PFSK-1 (cell line): ENCODE results near the gene TRIM32.

Experiments used
- FOXP2 ChIP-seq: optimal IDR thresholded peaks from 2 replicates; pipeline ENCODE3; 2011; ENCODE audit warnings: borderline replicate concordance, control low read depth, inconsistent platforms; ENCODE audit not compliant: insufficient read depth; ENCODE audit errors: extremely low read length, extremely low read depth
- POLR2AphosphoS5 ChIP-seq: IDR thresholded peaks from 2 replicates; pipeline ENCODE4 v1.6.1; 2012; ENCODE audit warnings: low read depth, mild to moderate bottlenecking, control low read depth, low read length, moderate library complexity
- SIN3A ChIP-seq: IDR thresholded peaks from 2 replicates; pipeline ENCODE4 v1.6.1; 2012; ENCODE audit warnings: mild to moderate bottlenecking, low read length, moderate library complexity, borderline replicate concordance; ENCODE audit not compliant: insufficient read depth
- TAF1 ChIP-seq: IDR thresholded peaks from 2 replicates; pipeline ENCODE4 v1.6.1; 2012; ENCODE audit warnings: low read length, control low read depth, borderline replicate concordance; ENCODE audit not compliant: insufficient read depth
- TF ChIP-seq, protein P1 (sequence below), 2 experiments: IDR thresholded peaks; 2 replicates each; pipeline versions ENCODE4 v1.6.1 to v1.8.0; 2011 to 2012; ENCODE audit warnings: low read depth in 2 of 2, low read length in 2 of 2, control low read depth in 1 of 2, inconsistent platforms in 1 of 2, mild to moderate bottlenecking in 1 of 2, moderate library complexity in 1 of 2; ENCODE audit not compliant: insufficient read depth in 1 of 2

Gene TRIM32

GRCh38 chr9:116737152-116737546, 50.0 kb downstream of the TRIM32 start:
- TF ChIP-seq POLR2AphosphoS5 (no peak), FOXP2 (peak; percentile 51), TAF1 (no peak), SIN3A (no peak)
- TF ChIP-seq, protein P1, sequence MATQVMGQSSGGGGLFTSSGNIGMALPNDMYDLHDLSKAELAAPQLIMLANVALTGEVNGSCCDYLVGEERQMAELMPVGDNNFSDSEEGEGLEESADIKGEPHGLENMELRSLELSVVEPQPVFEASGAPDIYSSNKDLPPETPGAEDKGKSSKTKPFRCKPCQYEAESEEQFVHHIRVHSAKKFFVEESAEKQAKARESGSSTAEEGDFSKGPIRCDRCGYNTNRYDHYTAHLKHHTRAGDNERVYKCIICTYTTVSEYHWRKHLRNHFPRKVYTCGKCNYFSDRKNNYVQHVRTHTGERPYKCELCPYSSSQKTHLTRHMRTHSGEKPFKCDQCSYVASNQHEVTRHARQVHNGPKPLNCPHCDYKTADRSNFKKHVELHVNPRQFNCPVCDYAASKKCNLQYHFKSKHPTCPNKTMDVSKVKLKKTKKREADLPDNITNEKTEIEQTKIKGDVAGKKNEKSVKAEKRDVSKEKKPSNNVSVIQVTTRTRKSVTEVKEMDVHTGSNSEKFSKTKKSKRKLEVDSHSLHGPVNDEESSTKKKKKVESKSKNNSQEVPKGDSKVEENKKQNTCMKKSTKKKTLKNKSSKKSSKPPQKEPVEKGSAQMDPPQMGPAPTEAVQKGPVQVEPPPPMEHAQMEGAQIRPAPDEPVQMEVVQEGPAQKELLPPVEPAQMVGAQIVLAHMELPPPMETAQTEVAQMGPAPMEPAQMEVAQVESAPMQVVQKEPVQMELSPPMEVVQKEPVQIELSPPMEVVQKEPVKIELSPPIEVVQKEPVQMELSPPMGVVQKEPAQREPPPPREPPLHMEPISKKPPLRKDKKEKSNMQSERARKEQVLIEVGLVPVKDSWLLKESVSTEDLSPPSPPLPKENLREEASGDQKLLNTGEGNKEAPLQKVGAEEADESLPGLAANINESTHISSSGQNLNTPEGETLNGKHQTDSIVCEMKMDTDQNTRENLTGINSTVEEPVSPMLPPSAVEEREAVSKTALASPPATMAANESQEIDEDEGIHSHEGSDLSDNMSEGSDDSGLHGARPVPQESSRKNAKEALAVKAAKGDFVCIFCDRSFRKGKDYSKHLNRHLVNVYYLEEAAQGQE (IDR thresholded peaks at IDR 0.05; ENCODE audit: insufficient read depth in 1 of 2, low read depth in 2 of 2, low read length in 2 of 2): no peak

GRCh38 chr9:116741086-116741740, 54.1 kb downstream of the TRIM32 start:
- TF ChIP-seq, protein P1 (IDR thresholded peaks at IDR 0.05; ENCODE audit: insufficient read depth in 1 of 2, low read depth in 2 of 2, low read length in 2 of 2): no peak
- TF ChIP-seq FOXP2: no peak
- TF ChIP-seq TAF1: no peak
- no peak for TF ChIP-seq SIN3A
- TF ChIP-seq POLR2AphosphoS5: no peak

DNA sequence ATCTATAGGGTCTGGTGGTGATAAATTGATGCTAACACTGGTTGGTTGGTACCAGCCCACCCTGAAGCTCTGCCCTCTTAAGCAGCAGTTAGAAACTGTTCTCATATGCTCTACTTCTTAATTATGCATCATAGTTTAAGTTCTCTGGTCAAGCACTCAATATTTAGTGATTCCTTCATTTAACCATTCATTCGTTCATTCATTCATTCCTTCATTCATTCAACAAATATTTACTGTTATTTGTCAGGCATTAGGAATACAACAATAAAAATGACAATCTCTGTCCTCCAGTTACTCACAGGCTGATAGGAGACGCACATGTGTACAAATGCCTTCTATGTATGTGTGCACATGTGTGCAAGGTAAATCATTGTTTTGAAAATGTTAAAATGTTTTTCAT, 54.6 kb downstream of the TRIM32 start:
- TF ChIP-seq, protein P1 (IDR thresholded peaks at IDR 0.05; ENCODE audit: insufficient read depth in 1 of 2, low read depth in 2 of 2, low read length in 2 of 2): no peak
- TF ChIP-seq SIN3A (no peak), FOXP2 (no peak), TAF1 (no peak), POLR2AphosphoS5 (no peak)

DNA sequence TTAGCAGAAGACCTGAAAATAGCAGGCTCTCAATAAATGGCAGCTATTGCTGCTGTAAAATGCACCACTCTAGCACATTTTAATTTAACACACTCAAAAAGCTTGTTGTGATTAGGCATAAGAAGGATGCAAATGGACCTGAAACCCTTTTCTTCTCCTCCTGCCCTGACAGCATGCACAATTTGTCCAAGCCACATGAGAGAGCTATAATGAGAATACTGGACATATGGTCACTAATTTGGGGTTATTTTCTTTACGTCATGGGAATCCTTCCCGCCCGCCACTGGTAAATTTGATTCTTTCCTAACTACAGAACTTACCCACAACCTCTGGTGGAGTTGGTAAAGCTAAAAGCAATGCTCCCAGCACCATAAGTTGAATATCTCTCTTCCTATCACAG, 62.1 kb downstream of the TRIM32 start:
- TF ChIP-seq POLR2AphosphoS5 (no peak), SIN3A (no peak), TAF1 (no peak), FOXP2 (no peak)
- TF ChIP-seq, protein P1 (IDR thresholded peaks at IDR 0.05; ENCODE audit: insufficient read depth in 1 of 2, low read depth in 2 of 2, low read length in 2 of 2): no peak
